ENCODE measurements around the gene KIRREL3.

GRCh38 chr11:126405374-126405773, 595.2 kb downstream of the KIRREL3 start:
- TF ChIP-seq CTCF (IDR thresholded peaks at IDR 0.05) (no peak), POLR2A (IDR thresholded peaks at IDR 0.05) (no peak)
